ENCODE results near the gene FRMPD2.

DNA sequence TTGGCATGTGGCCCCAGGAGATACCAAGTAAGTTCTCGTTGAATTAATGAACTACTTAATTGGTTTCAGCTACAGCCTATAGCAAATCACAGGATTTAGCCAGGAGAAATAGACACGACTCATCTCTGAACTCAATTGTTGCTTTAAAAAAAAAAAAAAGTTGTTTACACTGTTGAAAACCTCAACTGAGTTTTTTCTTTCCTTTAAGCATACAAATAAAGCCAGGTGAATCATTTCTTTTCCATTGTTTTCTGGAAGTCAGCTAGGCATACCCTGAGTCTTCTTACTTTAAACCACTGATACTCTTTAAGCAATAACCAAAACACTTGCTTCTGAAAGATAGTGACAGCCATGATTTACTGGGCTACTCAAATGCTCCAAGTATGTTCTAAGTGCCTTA is 755 bp downstream of the FRMPD2 start:
- no peak for TF ChIP-seq GATA2 (IDR thresholded peaks at IDR 0.05; ENCODE audit: low read depth, low read length)
- TF ChIP-seq GATA3 (IDR thresholded peaks at IDR 0.05; ENCODE audit: low read depth, low read length), result no peak
